NCI-H2081 treated with DMSO at 0.1 percent for 48 hours (cell line): ENCODE data around the gene RNF215.

Experiments used
- DNase-seq: peaks from one replicate; lab custom pipeline; 2025; lab: John Stamatoyannopoulos, UW

The RNF215 gene

GRCh38 chr22:30386960-30387827, at the start of gene RNF215:
RNF215 (minus strand) TSS chr22:30387411; CDS start chr22:30387313, 98 bp downstream.
- no peak for DNase-seq

- no peak for DNase-seq
These were observed 49.0 kb upstream of the RNF215 start for GRCh38 chr22:30436196-30436595.

GRCh38 chr22:30435674-30436126, 48.5 kb upstream of the RNF215 start:
- no peak for DNase-seq

GRCh38 chr22:30434843-30435242, 47.6 kb upstream of the RNF215 start:
- DNase-seq = no peak

- DNase-seq = no peak
These were observed 46.6 kb upstream of the RNF215 start for GRCh38 chr22:30433773-30434172.

- no peak for DNase-seq
These were observed 46.0 kb upstream of the RNF215 start for GRCh38 chr22:30433227-30433626.

- no peak for DNase-seq
These were observed 45.3 kb upstream of the RNF215 start for GRCh38 chr22:30432520-30432919.

- no peak for DNase-seq
These were observed 44.9 kb upstream of the RNF215 start for GRCh38 chr22:30432096-30432495.

GRCh38 chr22:30430933-30431332, 43.7 kb upstream of the RNF215 start:
- DNase-seq = no peak

- no peak for DNase-seq
These were observed 42.7 kb upstream of the RNF215 start for GRCh38 chr22:30429887-30430286.

GRCh38 chr22:30427871-30428270, 40.7 kb upstream of the RNF215 start:
- DNase-seq = no peak

- no peak for DNase-seq
These were observed 39.5 kb upstream of the RNF215 start for GRCh38 chr22:30426388-30427353.

GRCh38 chr22:30425616-30426387, 38.6 kb upstream of the RNF215 start, which contains the start of gene MTFP1:
MTFP1 (plus strand) TSS chr22:30425768; CDS start chr22:30425880, 112 bp downstream.
- no peak for DNase-seq

GRCh38 chr22:30425327-30425615, 38.1 kb upstream of the RNF215 start:
- no peak for DNase-seq

- DNase-seq = no peak
These were observed 37.5 kb upstream of the RNF215 start for GRCh38 chr22:30424534-30425326.

GRCh38 chr22:30423959-30424533, 36.8 kb upstream of the RNF215 start:
- peak; percentile 93 for DNase-seq

GRCh38 chr22:30423301-30423958, 36.2 kb upstream of the RNF215 start:
- DNase-seq = no peak

- DNase-seq = no peak
These were observed 35.5 kb upstream of the RNF215 start for GRCh38 chr22:30422481-30423300.
